H1 (cell line): ENCODE data around the gene POLR1D. TPM values are rescaled to one million over a fixed set of nuclear protein-coding genes. Genes with fewer than 3 reads are reported as not detected.

Experiments used
- CTCF ChIA-PET: fragments of 300-600 bp; sonication (Branson Sonifier 250); formaldehyde crosslinking; loops from one replicate; lab custom pipeline; 2021; ENCODE audit not compliant: partially characterized antibody; lab: Charles Lee
- POLR2A ChIA-PET: fragments of 300-600 bp; sonication (Branson Sonifier 250); formaldehyde crosslinking; loops from one replicate; lab custom pipeline; 2021; ENCODE audit warnings: inconsistent platforms; ENCODE audit not compliant: partially characterized antibody; lab: Charles Lee
- DNase-seq, 2 experiments: peaks; one replicate each; pipeline versions ENCODE4 v3.0.0 to v3.0.0-alpha.2; 2010 to 2022; ENCODE audit warnings: low spot score in 2 of 2, low read depth in 1 of 2, mixed read lengths in 1 of 2
- FAIRE-seq: peaks from 2 replicates; lab custom pipeline; 2011; peaks lifted over from hg19 to GRCh38; lab: Jason Lieb, UNC
- H2AFZ ChIP-seq: 2 replicates; pipeline ENCODE4 v1.8.1; 2012; ENCODE audit warnings: low read length, inconsistent platforms
- H2AK5ac ChIP-seq: 2 replicates; pipeline ENCODE4 v1.6.1; 2013; ENCODE audit warnings: low read depth, low read length
- H2BK120ac ChIP-seq: replicated peaks from 2 replicates; pipeline ENCODE3; 2013; ENCODE audit warnings: low read depth, low read length, inconsistent platforms
- H2BK12ac ChIP-seq: 2 replicates; pipeline ENCODE4 v1.6.1; 2013; ENCODE audit warnings: low read depth, low read length
- H2BK15ac ChIP-seq: 2 replicates; pipeline ENCODE4 v1.6.1; 2013; ENCODE audit warnings: low read length
- H2BK20ac ChIP-seq: 2 replicates; pipeline ENCODE4 v1.6.1; 2013; ENCODE audit warnings: low read length
- H2BK5ac ChIP-seq: 2 replicates; pipeline ENCODE4 v1.6.1; 2013; ENCODE audit warnings: low read depth, low read length
- H3K14ac ChIP-seq: 2 replicates; pipeline ENCODE4 v1.6.1; 2013; ENCODE audit warnings: inconsistent platforms; ENCODE audit not compliant: insufficient read length
- H3K18ac ChIP-seq: 2 replicates; pipeline ENCODE4 v1.6.1; 2013; ENCODE audit warnings: low read length; ENCODE audit errors: extremely low read depth
- H3K23ac ChIP-seq: 2 replicates; pipeline ENCODE4 v1.6.1; 2013; ENCODE audit warnings: inconsistent platforms; ENCODE audit not compliant: insufficient read length
- H3K23me2 ChIP-seq: 2 replicates; pipeline ENCODE4 v1.6.1; 2013; ENCODE audit warnings: low read depth, low read length
- H3K27ac ChIP-seq: 2 replicates; pipeline ENCODE4 v1.6.1; 2011; ENCODE audit warnings: low read depth, low read length, inconsistent platforms
- H3K27me3 ChIP-seq, 4 experiments: replicated peaks in 1 of 4; 1 replicate in 1 of 4; 2 replicates in 3 of 4; pipeline versions ENCODE4 v1.6.1 to v1.8.1; 2011 to 2013; ENCODE audit warnings: low read length in 3 of 4, mild to moderate bottlenecking in 3 of 4, inconsistent platforms in 2 of 4, mixed read lengths in 2 of 4, moderate library complexity in 1 of 4; ENCODE audit not compliant: control insufficient read depth in 3 of 4, insufficient read depth in 3 of 4; ENCODE audit errors: extremely low read depth in 1 of 4
- H3K36me3 ChIP-seq, 4 experiments: 2 replicates each; pipeline versions ENCODE4 v1.6.1 to v1.8.1; 2011 to 2013; ENCODE audit warnings: mild to moderate bottlenecking in 4 of 4, low read length in 3 of 4, moderate library complexity in 2 of 4, control low read depth in 1 of 4, inconsistent platforms in 1 of 4; ENCODE audit not compliant: insufficient read depth in 4 of 4, control insufficient read depth in 2 of 4
- H3K4ac ChIP-seq: replicated peaks from 2 replicates; pipeline ENCODE3; 2013; ENCODE audit warnings: low read length, low read depth, mixed read lengths, inconsistent platforms; ENCODE audit not compliant: insufficient read length
- H3K4me1 ChIP-seq, 4 experiments: replicated peaks in 1 of 4; 1 replicate in 1 of 4; 2 replicates in 3 of 4; pipeline versions ENCODE4 v1.6.1 to v1.8.1; 2011 to 2013; ENCODE audit warnings: low read length in 3 of 4, inconsistent platforms in 2 of 4, mixed read lengths in 1 of 4; ENCODE audit not compliant: insufficient read depth in 4 of 4, control insufficient read depth in 3 of 4
- H3K4me2 ChIP-seq, 2 experiments: 2 replicates each; pipeline versions ENCODE4 v1.6.1 to v1.8.1; 2011 to 2013; ENCODE audit warnings: low read depth in 2 of 2, low read length in 2 of 2, control low read depth in 1 of 2, inconsistent platforms in 1 of 2, mild to moderate bottlenecking in 1 of 2; ENCODE audit not compliant: insufficient read depth in 1 of 2
- H3K4me3 ChIP-seq, 4 experiments: fragments of 200-600, 300-600 bp in 1 of 4; sonication (generic), shearing (Covaris generic), sonication (Bioruptor Twin) in 1 of 4; 2 replicates each; pipeline versions ENCODE4 v1.5.1 to v1.8.1; 2011 to 2016; ENCODE audit warnings: low read length in 4 of 4, low read depth in 3 of 4, control low read depth in 2 of 4, inconsistent platforms in 2 of 4, mild to moderate bottlenecking in 2 of 4, mixed read lengths in 1 of 4, moderate library complexity in 1 of 4; ENCODE audit not compliant: insufficient read depth in 2 of 4; ENCODE audit errors: extremely low read depth in 1 of 4
- H3K56ac ChIP-seq: replicated peaks from 2 replicates; pipeline ENCODE3; 2013; ENCODE audit warnings: low read depth, mild to moderate bottlenecking, mixed read lengths, low read length, inconsistent platforms; ENCODE audit not compliant: insufficient read length
- H3K79me1 ChIP-seq: 2 replicates; pipeline ENCODE4 v1.6.1; 2013; ENCODE audit warnings: low read depth, low read length, control low read depth
- H3K79me2 ChIP-seq, 2 experiments: 2 replicates each; pipeline versions ENCODE4 v1.6.1 to v1.8.1; 2012 to 2013; ENCODE audit warnings: low read length in 2 of 2, mild to moderate bottlenecking in 2 of 2, inconsistent platforms in 1 of 2; ENCODE audit not compliant: insufficient read depth in 2 of 2, control insufficient read depth in 1 of 2
- H3K9ac ChIP-seq, 4 experiments: replicated peaks in 1 of 4; 1 replicate in 1 of 4; 2 replicates in 3 of 4; pipeline versions ENCODE4 v1.6.1 to v1.8.1; 2011 to 2013; ENCODE audit warnings: low read depth in 3 of 4, low read length in 3 of 4, control low read depth in 2 of 4, mild to moderate bottlenecking in 2 of 4, moderate library complexity in 2 of 4, inconsistent platforms in 1 of 4; ENCODE audit errors: extremely low read depth in 1 of 4
- H3K9me3 ChIP-seq, 2 experiments: 2 replicates each; pipeline versions ENCODE4 v1.6.1 to v1.8.1; 2012 to 2013; ENCODE audit warnings: mild to moderate bottlenecking in 2 of 2, moderate library complexity in 2 of 2, control low read depth in 1 of 2, inconsistent platforms in 1 of 2, low read depth in 1 of 2, low read length in 1 of 2, mixed read lengths in 1 of 2; ENCODE audit not compliant: insufficient read depth in 2 of 2
- H4K20me1 ChIP-seq, 2 experiments: replicated peaks in 1 of 2; 2 replicates each; pipeline versions ENCODE3 to v1.8.1; 2011 to 2013; ENCODE audit warnings: inconsistent platforms in 2 of 2, low read length in 2 of 2, mild to moderate bottlenecking in 1 of 2; ENCODE audit not compliant: insufficient read depth in 2 of 2, control insufficient read depth in 1 of 2
- H4K5ac ChIP-seq: 2 replicates; pipeline ENCODE4 v1.6.1; 2013; ENCODE audit warnings: low read length, low read depth, mixed read lengths, inconsistent platforms; ENCODE audit not compliant: insufficient read length
- H4K8ac ChIP-seq: 2 replicates; pipeline ENCODE4 v1.8.0; 2013; ENCODE audit warnings: mild to moderate bottlenecking, moderate library complexity, low read length, inconsistent platforms; ENCODE audit not compliant: insufficient read depth; ENCODE audit errors: extremely low read depth
- H4K91ac ChIP-seq: replicated peaks from 2 replicates; pipeline ENCODE3; 2013; ENCODE audit warnings: low read length, mixed read lengths, inconsistent platforms; ENCODE audit not compliant: insufficient read length
- BRCA1 ChIP-seq: IDR thresholded peaks from 2 replicates; pipeline ENCODE4 v1.6.1; 2012; ENCODE audit warnings: low read depth, low read length, improper control_type of control experiment
- EP300 ChIP-seq, 2 experiments: IDR thresholded peaks; 1 replicate in 1 of 2; 2 replicates in 1 of 2; pipeline ENCODE4 v1.6.1; 2011 to 2012; ENCODE audit warnings: low read depth in 2 of 2, low read length in 2 of 2, mild to moderate bottlenecking in 2 of 2, borderline replicate concordance in 1 of 2, inconsistent platforms in 1 of 2, moderate library complexity in 1 of 2
- FOSL1 ChIP-seq: IDR thresholded peaks from 2 replicates; pipeline ENCODE4 v1.6.1; 2011; ENCODE audit warnings: mild to moderate bottlenecking, low read depth, low read length, moderate library complexity; ENCODE audit not compliant: insufficient read depth
- NRF1 ChIP-seq: IDR thresholded peaks from 2 replicates; pipeline ENCODE4 v1.6.1; 2011; ENCODE audit warnings: mild to moderate bottlenecking, low read depth, low read length, improper control_type of control experiment
- RNF2 ChIP-seq: fragments of 200-900, 300-1000 bp; sonication (generic); IDR thresholded peaks from 2 replicates; pipeline ENCODE4 v1.7.1; 2016; ENCODE audit warnings: borderline replicate concordance, low read depth, mild to moderate bottlenecking, antibody characterized with exemption, low read length; ENCODE audit not compliant: poor library complexity, severe bottlenecking; ENCODE audit errors: missing control alignments
- RXRA ChIP-seq: IDR thresholded peaks from 2 replicates; pipeline ENCODE4 v1.6.1; 2011; ENCODE audit warnings: low read depth, mild to moderate bottlenecking, low read length, moderate library complexity; ENCODE audit not compliant: insufficient read depth
- WGBS, 2 experiments: shearing (Covaris generic) in 1 of 2; methylation state at CpG; one replicate each; pipeline versions ENCODE4 v1.1.6 to v1.1.7; 2013 to 2015; ENCODE audit warnings: low lambda C conversion rate in 2 of 2, mixed read lengths in 2 of 2, inconsistent platforms in 1 of 2, low coverage in 1 of 2, missing lambda C conversion rate in 1 of 2; ENCODE audit not compliant: insufficient replicate concordance in 2 of 2, insufficient coverage in 1 of 2, insufficient read length in 1 of 2; ENCODE audit errors: extremely low coverage in 1 of 2, missing lambda C conversion rate in 1 of 2; 5-methylcytosine and 5-hydroxymethylcytosine counted together
- polyA plus RNA-seq, 7 experiments: library from polyadenylated mRNA; depleted of rRNA in 3 of 7; stranded (reverse) in 5 of 7; unstranded in 2 of 7; fragments of >200 nt in 5 of 7; fragments of 200-250 nt in 2 of 7; gene quantifications; 1 replicate in 5 of 7; 2 replicates in 1 of 7; 4 replicates in 1 of 7; pipeline versions ENCODE4 v1.2.1 to v1.2.3, GENCODE V29; 2011 to 2013; ENCODE audit warnings: missing spikeins in 2 of 7, mixed read lengths in 2 of 7
- total RNA-seq: library from RNA; stranded (reverse); fragmentation: NEBNext Ultra II Directional; extraction: Animal tissue kit (Norgen Biotek cat#: 25700); gene quantifications from 2 replicates; pipeline ENCODE4 v1.2.1, GENCODE V29; 2021

POLR1D gene
- total and polyA plus RNA-seq, 2 of the 8 experiments (the other 6 are each of a cell fraction or from before 2014, with no cell fraction given): 226 to 232 TPM

DNA sequence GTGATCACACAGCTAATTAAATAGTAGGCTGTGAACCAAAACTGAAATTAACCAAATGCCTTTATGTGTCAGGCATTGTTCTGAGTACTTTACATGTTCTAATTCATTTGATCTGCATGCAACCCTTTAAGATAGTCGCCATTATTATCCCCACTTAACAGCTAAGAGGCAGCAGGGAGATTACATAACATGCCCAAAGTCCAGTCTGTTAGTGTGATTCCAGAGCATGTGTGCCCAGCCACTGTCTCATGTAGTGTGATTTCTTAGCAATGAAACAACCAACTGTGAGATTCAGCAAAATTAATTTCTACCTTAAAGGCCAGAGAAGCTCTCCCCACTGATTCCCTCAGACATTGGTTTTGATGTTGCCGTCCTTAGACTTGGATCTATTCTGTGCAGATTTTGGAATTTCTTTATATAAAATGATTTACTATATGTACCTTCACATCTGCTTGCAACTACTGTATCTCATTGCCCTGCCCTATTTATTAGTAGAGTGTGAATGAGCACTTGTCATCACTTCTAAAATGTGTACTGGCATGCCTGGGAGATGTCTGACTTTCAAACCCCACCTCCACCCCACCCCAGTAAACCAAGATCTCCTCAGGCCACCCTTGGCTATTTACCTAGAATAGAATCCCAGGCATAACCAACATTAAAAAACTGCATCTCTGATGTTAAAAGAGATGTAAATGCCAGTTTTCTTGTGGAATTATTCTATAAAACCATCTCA is 41.2 kb downstream of the POLR1D start:
- peaks cover 0 to 3% (median 0%) of the 10 kb centered on the region in 4 experiments; a peak in 3 of 7 replicates for H3K4me1 ChIP-seq
- no peaks in the 10 kb centered on the region for H3K9me3 ChIP-seq
- 88% methylated on average over 2 of the region's 2 CpGs; no CpG with 5 or more reads in 1 of the 2 experiments for WGBS, 2 experiments
- no peak overlapping the region for H2BK12ac ChIP-seq
- CTCF ChIA-PET: interaction anchor here (1.3 to 11.6 kb wide), 5 partner anchors 11 to 164 kb away, joined by 3 to 112 read pairs (median 3); no protein-coding TSS in a partner anchor
- DNase-seq: no peak
- no peak overlapping the region for H4K91ac ChIP-seq
- H2BK20ac ChIP-seq: no peak overlapping the region
- no peak overlapping the region for H2BK15ac ChIP-seq
- no peak overlapping the region for H3K18ac ChIP-seq
- no peak overlapping the region for H3K27ac ChIP-seq
- H3K4me3 ChIP-seq: no peak overlapping the region
- no peak overlapping the region for H3K9ac ChIP-seq
- H3K4me2 ChIP-seq: no peak overlapping the region
- no peak overlapping the region for H3K14ac ChIP-seq
- FAIRE-seq: no peak
- no peak overlapping the region for H3K56ac ChIP-seq
- H3K23ac ChIP-seq: no peak overlapping the region
- no peak overlapping the region for H2BK5ac ChIP-seq
- no peaks in the 10 kb centered on the region for H3K23me2 ChIP-seq
- H2BK120ac ChIP-seq: no peak overlapping the region
- H3K79me2 ChIP-seq: no peaks in the 10 kb centered on the region; a peak in 1 of 4 replicates
- H3K27me3 ChIP-seq: no peaks in the 10 kb centered on the region
- no peak overlapping the region for H4K8ac ChIP-seq
- POLR2A ChIA-PET: interaction anchor here (1.3 kb wide), 1 partner anchor 13 kb away, joined by 3 read pairs; no protein-coding TSS in a partner anchor
- no peaks in the 10 kb centered on the region; the same call in 1 of the 2 replicates for H3K79me1 ChIP-seq
- no peak overlapping the region for H2AK5ac ChIP-seq
- no peak overlapping the region for H3K4ac ChIP-seq
- peaks cover 0 to 4% (median 2%) of the 10 kb centered on the region in 4 experiments; a peak in 3 of 8 replicates for H3K36me3 ChIP-seq
- no peak overlapping the region for H4K5ac ChIP-seq
- H2AFZ ChIP-seq: no peak overlapping the region
- H4K20me1 ChIP-seq: peaks cover 1 to 3% of the 10 kb centered on the region in 2 experiments
- no peak for TF ChIP-seq NRF1
- TF ChIP-seq EP300 (IDR thresholded peaks at IDR 0.05; ENCODE audit: borderline replicate concordance in 1 of 2, low read depth in 2 of 2, low read length in 2 of 2): no peak
- no peak for TF ChIP-seq BRCA1
- no peak for TF ChIP-seq RXRA
- TF ChIP-seq FOSL1: no peak
- TF ChIP-seq RNF2: no peak
